GM23338 (cell line): ENCODE results near the gene TMPRSS2. TPM values are rescaled to one million over a fixed set of nuclear protein-coding genes. Genes with fewer than 3 reads are reported as not detected.

Source experiments
- ATAC-seq: fragments of 200-7000 bp; cut with Tn5 transposase; 3 replicates; pipeline ENCODE4 v1.9.1; 2020
- DNase-seq: peaks from one replicate; pipeline ENCODE4 v3.0.0-alpha.2; 2015; ENCODE audit warnings: low spot score
- H2AFZ ChIP-seq: fragments of 200-600 bp; sonication (generic); 2 replicates; pipeline ENCODE4 v1.8.0; 2016; ENCODE audit warnings: antibody characterized with exemption, mild to moderate bottlenecking, moderate library complexity
- H3F3A ChIP-seq: fragments of 200-600 bp; sonication (generic); replicated peaks from 2 replicates; pipeline ENCODE4 v1.8.0; 2017; ENCODE audit warnings: antibody characterized with exemption, mixed run types, low read depth
- H3K27ac ChIP-seq: fragments of 200-600 bp; sonication (generic); 2 replicates; pipeline ENCODE4 v1.6.1; 2016; ENCODE audit warnings: low read depth
- H3K27me3 ChIP-seq: fragments of 200-600 bp; sonication (generic); 2 replicates; pipeline ENCODE4 v1.8.0; 2016; ENCODE audit warnings: mild to moderate bottlenecking, mixed run types, moderate library complexity; ENCODE audit not compliant: insufficient read depth
- H3K36me3 ChIP-seq: fragments of 200-600 bp; sonication (generic); 2 replicates; pipeline ENCODE4 v1.8.0; 2016; ENCODE audit warnings: mild to moderate bottlenecking; ENCODE audit not compliant: insufficient read depth
- H3K4me1 ChIP-seq: fragments of 200-600 bp; sonication (generic); 2 replicates; pipeline ENCODE4 v1.8.0; 2016; ENCODE audit warnings: mild to moderate bottlenecking, moderate library complexity; ENCODE audit not compliant: insufficient read depth
- H3K4me2 ChIP-seq: fragments of 200-600 bp; sonication (generic); 2 replicates; pipeline ENCODE4 v1.7.1; 2017; ENCODE audit warnings: mixed run types
- H3K4me3 ChIP-seq: fragments of 200-600 bp; sonication (generic); 2 replicates; pipeline ENCODE4 v1.6.1; 2016; ENCODE audit warnings: mixed run types
- H3K79me2 ChIP-seq: fragments of 200-600 bp; sonication (generic); replicated peaks from 2 replicates; pipeline ENCODE4 v1.8.0; 2017; ENCODE audit warnings: mild to moderate bottlenecking; ENCODE audit not compliant: insufficient read depth
- H3K9me2 ChIP-seq: fragments of 200-600 bp; sonication (generic); 2 replicates; pipeline ENCODE4 v1.8.0; 2017; ENCODE audit not compliant: insufficient read depth
- H4K20me1 ChIP-seq: fragments of 200-600 bp; sonication (generic); replicated peaks from 2 replicates; pipeline ENCODE4 v1.8.0; 2017; ENCODE audit warnings: mild to moderate bottlenecking; ENCODE audit not compliant: insufficient read depth
- H3K27ac Mint-ChIP-seq: 2 replicates; pipeline ENCODE4 v1.8.0; 2020; ENCODE audit warnings: inconsistent platforms, mild to moderate bottlenecking, moderate library complexity, mixed read lengths
- H3K27me3 Mint-ChIP-seq: 3 replicates; pipeline ENCODE4 v1.8.0; 2022; ENCODE audit warnings: low read depth, mild to moderate bottlenecking, moderate library complexity, mixed read lengths, inconsistent platforms; ENCODE audit not compliant: insufficient read depth, poor library complexity
- H3K36me3 Mint-ChIP-seq: 3 replicates; pipeline ENCODE4 v1.8.0; 2021; ENCODE audit warnings: low read depth, mild to moderate bottlenecking, inconsistent platforms, moderate library complexity, mixed read lengths
- H3K4me1 Mint-ChIP-seq: 3 replicates; pipeline ENCODE4 v1.8.0; 2020; ENCODE audit warnings: mild to moderate bottlenecking, inconsistent platforms, mixed read lengths
- H3K4me3 Mint-ChIP-seq: 3 replicates; pipeline ENCODE4 v1.8.0; 2021; ENCODE audit warnings: moderate library complexity, mild to moderate bottlenecking, inconsistent platforms, mixed read lengths
- H3K9me3 Mint-ChIP-seq: 3 replicates; pipeline ENCODE4 v1.8.0; 2020; ENCODE audit warnings: moderate library complexity, mild to moderate bottlenecking, inconsistent platforms, mixed read lengths
- CREB1 ChIP-seq: fragments of 250-450 bp; sonication (Bioruptor Pico); IDR thresholded peaks from 2 replicates; pipeline ENCODE4 v1.5.0; 2020; ENCODE audit warnings: low read depth, mild to moderate bottlenecking, moderate library complexity
- CTCF ChIP-seq, 2 experiments: fragments of 200-600 bp in 1 of 2; sonication (generic) in 1 of 2; conservative IDR thresholded peaks; 2 replicates each; pipeline versions ENCODE4 v1.5.1 to v1.6.1; 2016 to 2017; ENCODE audit warnings: antibody characterized with exemption in 2 of 2, low read depth in 2 of 2, mild to moderate bottlenecking in 2 of 2, moderate library complexity in 1 of 2
- EZH2 ChIP-seq: fragments of 200-600 bp; sonication (generic); IDR thresholded peaks from one replicate; pipeline ENCODE4 v1.8.0; 2017; ENCODE audit warnings: antibody characterized with exemption, mild to moderate bottlenecking, low read depth; ENCODE audit not compliant: unreplicated experiment
- EZH2phosphoT487 ChIP-seq: fragments of 200-600 bp; sonication (generic); IDR thresholded peaks from one replicate; pipeline ENCODE4 v1.8.1; 2018; ENCODE audit warnings: antibody characterized with exemption; ENCODE audit not compliant: unreplicated experiment
- JUNB ChIP-seq: IDR thresholded peaks from one replicate; pipeline ENCODE4 v1.6.1; 2016; ENCODE audit warnings: antibody characterized with exemption; ENCODE audit not compliant: unreplicated experiment
- NANOG ChIP-seq: IDR thresholded peaks from 2 replicates; pipeline ENCODE4 v1.6.1; 2016; ENCODE audit warnings: antibody characterized with exemption, borderline replicate concordance
- POLR2AphosphoS5 ChIP-seq: IDR thresholded peaks from 2 replicates; pipeline ENCODE4 v1.6.1; 2016; ENCODE audit warnings: antibody characterized with exemption, low read depth
- STAT1 ChIP-seq: IDR thresholded peaks from one replicate; pipeline ENCODE4 v1.6.1; 2016; ENCODE audit warnings: antibody characterized with exemption; ENCODE audit not compliant: unreplicated experiment
- ZNF114 ChIP-seq: fragments of 250-450 bp; sonication (Bioruptor Pico); IDR thresholded peaks from 2 replicates; pipeline ENCODE4 v1.5.0; 2020; ENCODE audit warnings: mild to moderate bottlenecking, moderate library complexity
- ZNF331 ChIP-seq: fragments of 250-450 bp; sonication (Bioruptor Pico); IDR thresholded peaks from 2 replicates; pipeline ENCODE4 v1.5.0; 2020; ENCODE audit warnings: low read depth, mild to moderate bottlenecking, moderate library complexity
- ZNF462 ChIP-seq: fragments of 250-450 bp; sonication (Bioruptor Pico); IDR thresholded peaks from 2 replicates; pipeline ENCODE4 v1.5.0; 2020; ENCODE audit warnings: mild to moderate bottlenecking, moderate library complexity
- polyA plus RNA-seq: library from polyadenylated mRNA; unstranded; fragments of >200 nt; fragmentation: Nextera tagmentation; extraction: Ambion mirVana; gene quantifications from 2 replicates; pipeline ENCODE4 v1.2.1, GENCODE V29; 2016
- total RNA-seq: library from RNA; depleted of rRNA; stranded (reverse); fragments of >200 nt; shearing (Covaris generic); gene quantifications from 2 replicates; pipeline ENCODE4 v1.2.3, GENCODE V29; 2014
- TF ChIP-seq, protein P1 (sequence below): IDR thresholded peaks from 2 replicates; pipeline ENCODE4 v1.6.1; 2016; ENCODE audit warnings: antibody characterized with exemption
- TF ChIP-seq, protein P2 (sequence below): IDR thresholded peaks from one replicate; pipeline ENCODE4 v1.6.1; 2018; ENCODE audit warnings: antibody characterized with exemption; ENCODE audit not compliant: unreplicated experiment

The TMPRSS2 gene
- total and polyA plus RNA-seq, 2 experiments from 2014 or later: 2.3 to 4.9 TPM

DNA sequence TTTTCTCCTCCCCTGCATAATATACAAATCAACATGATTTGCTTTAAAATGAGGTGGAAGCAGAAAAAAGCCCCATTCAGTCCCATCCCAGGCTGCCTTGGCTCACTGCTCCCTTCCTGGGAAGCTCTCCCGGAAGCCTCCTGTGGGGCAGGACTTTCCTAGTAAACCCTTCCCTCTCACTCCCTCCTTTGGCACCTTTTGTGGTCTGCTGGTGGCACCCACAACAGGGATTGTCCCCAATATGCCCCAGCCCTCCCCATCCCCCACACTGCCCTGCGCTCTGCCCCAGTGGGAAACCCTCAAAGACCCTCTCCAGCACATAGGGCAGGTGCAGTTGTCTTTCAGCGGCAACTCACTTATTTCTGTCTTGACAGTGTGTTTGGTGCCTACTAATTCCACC is 1.8 kb upstream of the TMPRSS2 start:
- Mint-ChIP-seq H3K4me1 (peaks cover 11% of the 10 kb centered on the region; the same call in 2 of the 3 replicates), H3K27me3 (peaks cover 37% of the 10 kb centered on the region), H3K27ac (no peak overlapping the region), H3K4me3 (peak overlapping the region; percentile 34; the same call in 1 of the 3 replicates), H3K36me3 (no peaks in the 10 kb centered on the region), H3K9me3 (no peaks in the 10 kb centered on the region)
- Histone ChIP-seq H2AFZ (no peak overlapping the region), H3K4me2 (no peak overlapping the region), H3K4me3 (no peak overlapping the region), H3K27me3 (peaks cover 41% of the 10 kb centered on the region), H4K20me1 (peaks cover 3% of the 10 kb centered on the region; the same call in 1 of the 2 replicates), H3K79me2 (no peaks in the 10 kb centered on the region), H3K4me1 (peaks cover 16% of the 10 kb centered on the region), H3K36me3 (no peaks in the 10 kb centered on the region), H3K27ac (no peak overlapping the region), H3F3A (0 out of 2 replicates have a peak, but pooled peaks cover 4% of the 10 kb centered on the region), H3K9me2 (no peaks in the 10 kb centered on the region)
- ATAC-seq (no peak), DNase-seq (no peak)
- TF ChIP-seq, protein P1, sequence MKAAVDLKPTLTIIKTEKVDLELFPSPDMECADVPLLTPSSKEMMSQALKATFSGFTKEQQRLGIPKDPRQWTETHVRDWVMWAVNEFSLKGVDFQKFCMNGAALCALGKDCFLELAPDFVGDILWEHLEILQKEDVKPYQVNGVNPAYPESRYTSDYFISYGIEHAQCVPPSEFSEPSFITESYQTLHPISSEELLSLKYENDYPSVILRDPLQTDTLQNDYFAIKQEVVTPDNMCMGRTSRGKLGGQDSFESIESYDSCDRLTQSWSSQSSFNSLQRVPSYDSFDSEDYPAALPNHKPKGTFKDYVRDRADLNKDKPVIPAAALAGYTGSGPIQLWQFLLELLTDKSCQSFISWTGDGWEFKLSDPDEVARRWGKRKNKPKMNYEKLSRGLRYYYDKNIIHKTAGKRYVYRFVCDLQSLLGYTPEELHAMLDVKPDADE: no peak
- TF ChIP-seq CREB1 (no peak), EZH2phosphoT487 (no peak), ZNF114 (CRISPR knock-in tag) (no peak), EZH2 (no peak), NANOG (no peak), ZNF331 (CRISPR knock-in tag) (no peak), POLR2AphosphoS5 (no peak), JUNB (no peak), STAT1 (no peak), CTCF (conservative IDR thresholded peaks at IDR 0.05; ENCODE audit: low read depth in 2 of 2) (no peak), ZNF462 (CRISPR knock-in tag) (no peak)
- TF ChIP-seq, protein P2, sequence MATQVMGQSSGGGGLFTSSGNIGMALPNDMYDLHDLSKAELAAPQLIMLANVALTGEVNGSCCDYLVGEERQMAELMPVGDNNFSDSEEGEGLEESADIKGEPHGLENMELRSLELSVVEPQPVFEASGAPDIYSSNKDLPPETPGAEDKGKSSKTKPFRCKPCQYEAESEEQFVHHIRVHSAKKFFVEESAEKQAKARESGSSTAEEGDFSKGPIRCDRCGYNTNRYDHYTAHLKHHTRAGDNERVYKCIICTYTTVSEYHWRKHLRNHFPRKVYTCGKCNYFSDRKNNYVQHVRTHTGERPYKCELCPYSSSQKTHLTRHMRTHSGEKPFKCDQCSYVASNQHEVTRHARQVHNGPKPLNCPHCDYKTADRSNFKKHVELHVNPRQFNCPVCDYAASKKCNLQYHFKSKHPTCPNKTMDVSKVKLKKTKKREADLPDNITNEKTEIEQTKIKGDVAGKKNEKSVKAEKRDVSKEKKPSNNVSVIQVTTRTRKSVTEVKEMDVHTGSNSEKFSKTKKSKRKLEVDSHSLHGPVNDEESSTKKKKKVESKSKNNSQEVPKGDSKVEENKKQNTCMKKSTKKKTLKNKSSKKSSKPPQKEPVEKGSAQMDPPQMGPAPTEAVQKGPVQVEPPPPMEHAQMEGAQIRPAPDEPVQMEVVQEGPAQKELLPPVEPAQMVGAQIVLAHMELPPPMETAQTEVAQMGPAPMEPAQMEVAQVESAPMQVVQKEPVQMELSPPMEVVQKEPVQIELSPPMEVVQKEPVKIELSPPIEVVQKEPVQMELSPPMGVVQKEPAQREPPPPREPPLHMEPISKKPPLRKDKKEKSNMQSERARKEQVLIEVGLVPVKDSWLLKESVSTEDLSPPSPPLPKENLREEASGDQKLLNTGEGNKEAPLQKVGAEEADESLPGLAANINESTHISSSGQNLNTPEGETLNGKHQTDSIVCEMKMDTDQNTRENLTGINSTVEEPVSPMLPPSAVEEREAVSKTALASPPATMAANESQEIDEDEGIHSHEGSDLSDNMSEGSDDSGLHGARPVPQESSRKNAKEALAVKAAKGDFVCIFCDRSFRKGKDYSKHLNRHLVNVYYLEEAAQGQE: no peak
